Psoas muscle (tissue), 8 donors: Measurements from ENCODE around the gene DDN. TPM values are rescaled to one million over a fixed set of nuclear protein-coding genes. Genes with fewer than 3 reads are reported as not detected.

Experiments used
- ATAC-seq, 4 donors: fragments of 200-7000 bp; cut with Tn5 transposase; one replicate each; pipeline ENCODE4 v1.9.1; 2020; ENCODE audit warnings: moderate library complexity in 3 of 4, mild to moderate bottlenecking in 2 of 4
- DNase-seq, 2 donors: peaks; one replicate each; pipeline ENCODE4 v3.0.0-alpha.2; 2020
- H3K27ac ChIP-seq: fragments of 200-600 bp; one replicate; pipeline ENCODE4 v1.8.0; 2022
- H3K27me3 ChIP-seq, 3 donors: fragments of 200-600 bp in 1 of 3; one replicate each; pipeline versions ENCODE4 v1.6.1 to v1.8.0; 2013 to 2022; ENCODE audit warnings: low read length in 2 of 3, mild to moderate bottlenecking in 2 of 3, moderate library complexity in 1 of 3; ENCODE audit not compliant: insufficient read depth in 3 of 3
- H3K36me3 ChIP-seq, 2 donors: fragments of 200-600 bp in 1 of 2; one replicate each; pipeline versions ENCODE4 v1.6.1 to v1.8.0; 2013 to 2022; ENCODE audit warnings: low read depth in 1 of 2, mild to moderate bottlenecking in 1 of 2, moderate library complexity in 1 of 2; ENCODE audit not compliant: insufficient read depth in 1 of 2
- H3K4me1 ChIP-seq: fragments of 200-600 bp; one replicate; pipeline ENCODE4 v1.8.0; 2022
- H3K4me3 ChIP-seq: fragments of 200-600 bp; one replicate; pipeline ENCODE4 v1.8.0; 2022; ENCODE audit warnings: mild to moderate bottlenecking
- H3K9me3 ChIP-seq: fragments of 200-600 bp; one replicate; pipeline ENCODE4 v1.8.0; 2022
- CTCF ChIP-seq: fragments of 200-600 bp; IDR thresholded peaks from one replicate; pipeline ENCODE4 v1.8.0; 2022; ENCODE audit warnings: antibody characterized with exemption
- WGBS, 3 donors: extraction: QIAGEN DNeasy Blood & Tissue Kit; methylation state at CpG; one replicate each; pipeline versions ENCODE4 v1.1.6 to v1.1.7; 2013; 5-methylcytosine and 5-hydroxymethylcytosine counted together
- intact Hi-C, 2 donors: fragments of 100-400 bp; cut with DNase I; formaldehyde crosslinking; loops; one replicate each; pipeline versions ENCODE4 v1.11.0 to v1.14.2; 2022
- polyA plus RNA-seq, 3 donors: library from polyadenylated mRNA; stranded (reverse); fragments of 200-250 nt; gene quantifications; one replicate each; pipeline ENCODE4 v1.2.3, GENCODE V29; 2013
- total RNA-seq, 4 donors: library from RNA; stranded (reverse); fragmentation: NEBNext Ultra II Directional in 2 of 4; extraction: Animal tissue kit (Norgen Biotek cat#: 25700) in 2 of 4; gene quantifications; one replicate each; pipeline versions ENCODE4 v1.2.1 to v1.2.4, GENCODE V29; 2021 to 2023
- donor health status: healthy with polysubstance abuse.
- donor health status: DM: no; HTN: no; CAD: no; lungs with moderate emphysema.
- donor health status: Bipolar disorder and iron deficiency.
- donor health status: healthy.
- donor health status: DM: yes; HTN: yes; CAD: no.
- donor health status: DM: no; HTN: no; CAD: no.
- donor health status: DM: no; HTN: no; CAD: no.
- donor health status: DM: yes; HTN: yes; CAD: no.

The DDN gene
- total and polyA plus RNA-seq, 7 donors, result 11.2 to 485 (median 72.6) TPM

- H3K9me3 ChIP-seq, result no peaks in the 10 kb centered on the region
- ATAC-seq (peak in 2 of 4 donors; percentile 6 to 11), DNase-seq (no peak)
- no peak overlapping the region for H3K27ac ChIP-seq
- no peaks in the 10 kb centered on the region for H3K4me1 ChIP-seq
- WGBS, 3 donors, result 48 to 66% (median 52%) methylated on average over 3 of the region's 3 CpGs
- H3K27me3 ChIP-seq, result no peaks in the 10 kb centered on the region
- H3K36me3 ChIP-seq, result peaks cover 8 to 98% of the 10 kb centered on the region in 2 donors
- no peak overlapping the region for H3K4me3 ChIP-seq
- no peak for TF ChIP-seq CTCF
- intact Hi-C loops, result no loop called here
Measured at GRCh38 chr12:49032679-49033447, 33.7 kb upstream of the DDN start.

- intact Hi-C loops, result no loop called here
- no peaks in the 10 kb centered on the region for H3K4me1 ChIP-seq
- ATAC-seq, result no peak
- peaks cover 10 to 98% of the 10 kb centered on the region in 2 donors for H3K36me3 ChIP-seq
- WGBS, 3 donors, result 57 to 61% (median 58%) methylated on average over 4 of the region's 4 CpGs
- TF ChIP-seq CTCF, result no peak
- no peak for DNase-seq
- no peak overlapping the region for H3K4me3 ChIP-seq
- no peaks in the 10 kb centered on the region for H3K9me3 ChIP-seq
- no peaks in the 10 kb centered on the region for H3K27me3 ChIP-seq
- no peak overlapping the region for H3K27ac ChIP-seq
Measured at GRCh38 chr12:49032276-49032675, 33.1 kb upstream of the DDN start.

GRCh38 chr12:49031573-49032161 lies 32.5 kb upstream of the DDN start:
- no peaks in the 10 kb centered on the region for H3K9me3 ChIP-seq
- H3K36me3 ChIP-seq, result peaks cover 8 to 98% of the 10 kb centered on the region in 2 donors
- peak in 1 of 2 donors; percentile 51 for DNase-seq
- 59 to 70% (median 60%) methylated on average over 8 of the region's 8 CpGs for WGBS, 3 donors
- H3K4me3 ChIP-seq, result no peak overlapping the region
- no peak for TF ChIP-seq CTCF
- intact Hi-C loops, result no loop called here
- no peaks in the 10 kb centered on the region for H3K4me1 ChIP-seq
- ATAC-seq, result no peak
- no peaks in the 10 kb centered on the region for H3K27me3 ChIP-seq
- H3K27ac ChIP-seq, result no peak overlapping the region

- intact Hi-C loops, result no loop called here
- Histone ChIP-seq H3K9me3 (no peaks in the 10 kb centered on the region), H3K27ac (no peak overlapping the region), H3K4me3 (no peak overlapping the region), H3K27me3 (no peaks in the 10 kb centered on the region), H3K4me1 (no peaks in the 10 kb centered on the region), H3K36me3 (peaks cover 8 to 100% of the 10 kb centered on the region in 2 donors)
- no peak for TF ChIP-seq CTCF
- DNase-seq (no peak), ATAC-seq (no peak)
- 90 to 91% (median 91%) methylated on average over 19 of the region's 19 CpGs for WGBS, 3 donors
Measured at GRCh38 chr12:49030714-49031572, 31.8 kb upstream of the DDN start.
